ENCODE results near the gene PTPMT1. TPM values are rescaled to one million over a fixed set of nuclear protein-coding genes. Genes with fewer than 3 reads are reported as not detected.

Gene PTPMT1
- total and polyA plus RNA-seq, 9 donors, result 33.8 to 103 (median 39.6) TPM

DNA sequence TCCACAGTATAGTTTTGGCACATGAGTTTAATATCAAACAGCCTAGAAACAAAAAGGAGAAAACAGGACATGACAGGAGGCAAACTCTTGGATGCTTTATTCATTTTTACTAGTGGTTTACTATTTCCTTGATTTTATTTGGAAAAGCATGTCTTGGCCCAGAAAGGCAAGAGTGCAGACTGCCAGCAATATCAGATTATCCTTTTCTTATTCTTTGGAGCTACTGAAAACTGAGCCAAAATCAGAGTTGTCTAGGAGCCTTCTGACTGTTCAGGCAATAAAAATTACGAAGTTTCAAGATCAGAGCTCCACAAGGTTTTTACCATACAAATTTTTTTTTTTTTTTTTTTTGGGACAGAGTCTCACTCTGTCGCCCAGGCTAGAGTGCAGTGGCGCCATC is 28.5 kb upstream of the PTPMT1 start:
- H3K9me3 ChIP-seq, result no peaks in the 10 kb centered on the region
- H3K27ac ChIP-seq, result no peak overlapping the region
- 53 to 67% (median 65%) methylated on average over 3 of the region's 3 CpGs for WGBS, 3 donors
- H3K4me3 ChIP-seq, result no peak overlapping the region
- no peaks in the 10 kb centered on the region for H3K36me3 ChIP-seq
- intact Hi-C loops (cut with DNase I), result no loop called here
- H3K4me1 ChIP-seq (ENCODE audit: insufficient read depth), result peaks cover 23% of the 10 kb centered on the region
- no peak for DNase-seq
- TF ChIP-seq POLR2A (IDR thresholded peaks at IDR 0.05) (no peak), EP300 (IDR thresholded peaks at IDR 0.05) (no peak), CTCF (IDR thresholded peaks at IDR 0.05) (no peak)
- no peaks in the 10 kb centered on the region for H3K27me3 ChIP-seq

GRCh38 chr11:47538741-47539565 is 26.4 kb upstream of the PTPMT1 start:
- DNase-seq, result no peak
- TF ChIP-seq CTCF (IDR thresholded peaks at IDR 0.05) (no peak), POLR2A (IDR thresholded peaks at IDR 0.05) (no peak), EP300 (IDR thresholded peaks at IDR 0.05) (no peak)

GRCh38 chr11:47539681-47540039 is 25.7 kb upstream of the PTPMT1 start:
- intact Hi-C loops (cut with DNase I), result loop anchor here in 1 of 4 donors (10.0 kb wide), 1 partner anchor 55 kb away; no protein-coding TSS in a partner anchor
- no peak overlapping the region for H3K27ac ChIP-seq
- TF ChIP-seq EP300 (IDR thresholded peaks at IDR 0.05), result no peak
- TF ChIP-seq POLR2A (IDR thresholded peaks at IDR 0.05), result no peak
- TF ChIP-seq CTCF (IDR thresholded peaks at IDR 0.05), result no peak
- 47 to 53% (median 50%) methylated on average over 2 of the region's 2 CpGs for WGBS, 3 donors
- H3K9me3 ChIP-seq, result no peaks in the 10 kb centered on the region
- peaks cover 13% of the 10 kb centered on the region for H3K4me1 ChIP-seq (ENCODE audit: insufficient read depth)
- DNase-seq, result no peak
- H3K4me3 ChIP-seq, result no peak overlapping the region
- H3K36me3 ChIP-seq, result no peaks in the 10 kb centered on the region
- H3K27me3 ChIP-seq, result no peaks in the 10 kb centered on the region

More at GRCh38 chr11:47538741-47539565, 26.4 kb upstream of the PTPMT1 start:
- no peaks in the 10 kb centered on the region for H3K9me3 ChIP-seq
- no peaks in the 10 kb centered on the region for H3K27me3 ChIP-seq
- peak overlapping the region; percentile 16 for H3K4me3 ChIP-seq
- peaks cover 13% of the 10 kb centered on the region for H3K4me1 ChIP-seq (ENCODE audit: insufficient read depth)
- 54 to 69% (median 58%) methylated on average over 10 of the region's 10 CpGs for WGBS, 3 donors
- H3K27ac ChIP-seq, result no peak overlapping the region
- no peaks in the 10 kb centered on the region for H3K36me3 ChIP-seq
- intact Hi-C loops (cut with DNase I), result no loop called here

DNA sequence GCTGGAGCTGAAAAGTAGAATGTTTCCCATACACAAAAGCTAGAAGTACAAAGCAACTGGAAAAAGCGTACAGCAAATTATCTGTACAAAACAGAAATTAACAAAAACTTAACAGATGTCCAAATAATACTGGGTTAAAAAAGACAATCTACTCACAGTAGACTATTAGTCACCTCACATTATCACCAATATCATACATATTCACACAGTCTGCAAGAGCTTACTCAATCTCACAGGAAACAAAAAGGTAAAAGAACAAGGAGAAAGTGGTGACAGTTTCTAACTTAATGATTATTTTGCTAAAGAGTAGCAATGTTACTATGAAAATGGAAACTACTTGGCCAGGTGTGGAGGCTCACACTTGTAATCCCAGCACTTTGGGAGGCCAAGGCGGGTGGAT is 24.3 kb upstream of the PTPMT1 start:
- WGBS, 3 donors, result 74 to 86% (median 81%) methylated on average over 2 of the region's 2 CpGs
- peaks cover 13% of the 10 kb centered on the region for H3K4me1 ChIP-seq (ENCODE audit: insufficient read depth)
- intact Hi-C loops (cut with DNase I), result loop anchor here in 1 of 4 donors (10.0 kb wide), 1 partner anchor 56 kb away; no protein-coding TSS in a partner anchor

More for the DNA sequence above, 24.3 kb upstream of the PTPMT1 start:
- Histone ChIP-seq H3K27ac (no peak overlapping the region), H3K27me3 (no peaks in the 10 kb centered on the region), H3K9me3 (no peaks in the 10 kb centered on the region), H3K36me3 (no peaks in the 10 kb centered on the region), H3K4me3 (no peak overlapping the region)
- no peak for DNase-seq
- no peak for TF ChIP-seq EP300 (IDR thresholded peaks at IDR 0.05)
- TF ChIP-seq POLR2A (IDR thresholded peaks at IDR 0.05), result no peak
- no peak for TF ChIP-seq CTCF (IDR thresholded peaks at IDR 0.05)

All from ovary (tissue), 9 donors.